Stimulated activated CD4-positive, alpha-beta T cell treated with anti-CD3 and anti-CD28 coated beads, Interleukin-1b, Interleukin-23, amount 100 ng/mL, for 24 hours (primary cell): Measurements from ENCODE around the gene ACSS1.
"Not testable (repeated sequence)": the region's sequence is repeated elsewhere in the genome, so short reads cannot be mapped to it uniquely, and the experiment has no call there.

Source experiments
- DNase-seq, 4 experiments: peaks; one replicate each; pipeline ENCODE4 v3.0.0-alpha.2; 2020; ENCODE audit warnings: low read depth in 4 of 4, low spot score in 1 of 4

The ACSS1 gene

GRCh38 chr20:25013478-25014380 is 44.2 kb downstream of the ACSS1 start:
- no peak for DNase-seq

- no peak for DNase-seq
Observed at GRCh38 chr20:25012616-25013189, 45.2 kb downstream of the ACSS1 start.

GRCh38 chr20:25011831-25012241 is 46.1 kb downstream of the ACSS1 start:
- no peak for DNase-seq

GRCh38 chr20:25011261-25011660 is 46.7 kb downstream of the ACSS1 start:
- DNase-seq, result no peak

- DNase-seq, result no peak
Observed at GRCh38 chr20:25009218-25010145, 48.5 kb downstream of the ACSS1 start.

- DNase-seq, result no peak
Observed at GRCh38 chr20:25008388-25009217, 49.3 kb downstream of the ACSS1 start.

- DNase-seq, result no peak
Observed at GRCh38 chr20:25007491-25008305, 50.2 kb downstream of the ACSS1 start.

- DNase-seq, result no peak
Observed at GRCh38 chr20:25006431-25007167, 51.3 kb downstream of the ACSS1 start.

GRCh38 chr20:25005661-25006060 is 52.3 kb downstream of the ACSS1 start:
- no peak for DNase-seq

- no peak for DNase-seq
Observed at GRCh38 chr20:25005220-25005619, 52.7 kb downstream of the ACSS1 start.

GRCh38 chr20:25003002-25003401 is 54.9 kb downstream of the ACSS1 start:
- DNase-seq, result no peak

- DNase-seq, result not testable (repeated sequence)
Observed at GRCh38 chr20:25001323-25001722, 56.6 kb downstream of the ACSS1 start.

- DNase-seq, result no peak
Observed at GRCh38 chr20:25000268-25000801, 57.6 kb downstream of the ACSS1 start.

- DNase-seq, result no peak
Observed at GRCh38 chr20:24999568-24999967, 58.4 kb downstream of the ACSS1 start.

GRCh38 chr20:24998631-24999445 is 59.1 kb downstream of the ACSS1 start:
- no peak for DNase-seq

- no peak for DNase-seq
Observed at GRCh38 chr20:24998121-24998520, 59.8 kb downstream of the ACSS1 start.

GRCh38 chr20:24996449-24997377 is 61.2 kb downstream of the ACSS1 start:
- no peak for DNase-seq
